Astrocyte (in vitro differentiated cells and primary cell): ENCODE data around the gene SLC25A42.

Source experiments
- EZH2 ChIP-seq: IDR thresholded peaks from 2 replicates; pipeline ENCODE4 v1.6.1; 2012; ENCODE audit warnings: mild to moderate bottlenecking, low read length, inconsistent platforms; ENCODE audit not compliant: insufficient read depth
- TF ChIP-seq, protein P1 (sequence below): IDR thresholded peaks from 2 replicates; pipeline ENCODE4 v1.5.1; 2011; ENCODE audit warnings: low read depth, mild to moderate bottlenecking, inconsistent platforms, low read length, moderate library complexity; ENCODE audit not compliant: insufficient read depth

DNA sequence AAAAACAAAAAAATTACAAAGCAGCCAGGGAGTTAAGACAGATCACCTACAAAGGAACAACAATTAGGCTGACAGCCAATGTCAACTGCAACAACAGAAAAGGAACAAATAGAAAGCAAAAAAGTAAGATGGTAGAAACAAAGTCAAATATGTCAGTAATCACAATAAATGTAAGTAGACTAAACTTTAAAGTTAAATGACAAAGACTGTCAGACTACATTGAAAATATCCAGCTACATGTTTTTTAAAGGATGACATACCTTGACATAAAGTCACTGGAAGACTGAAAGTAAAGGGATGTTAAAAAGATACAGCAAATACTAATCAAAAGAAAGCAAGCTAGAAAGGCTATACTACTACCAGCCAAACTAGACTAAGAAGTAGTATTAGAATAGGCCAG, 59.6 kb downstream of the SLC25A42 start:
- TF ChIP-seq, protein P1, sequence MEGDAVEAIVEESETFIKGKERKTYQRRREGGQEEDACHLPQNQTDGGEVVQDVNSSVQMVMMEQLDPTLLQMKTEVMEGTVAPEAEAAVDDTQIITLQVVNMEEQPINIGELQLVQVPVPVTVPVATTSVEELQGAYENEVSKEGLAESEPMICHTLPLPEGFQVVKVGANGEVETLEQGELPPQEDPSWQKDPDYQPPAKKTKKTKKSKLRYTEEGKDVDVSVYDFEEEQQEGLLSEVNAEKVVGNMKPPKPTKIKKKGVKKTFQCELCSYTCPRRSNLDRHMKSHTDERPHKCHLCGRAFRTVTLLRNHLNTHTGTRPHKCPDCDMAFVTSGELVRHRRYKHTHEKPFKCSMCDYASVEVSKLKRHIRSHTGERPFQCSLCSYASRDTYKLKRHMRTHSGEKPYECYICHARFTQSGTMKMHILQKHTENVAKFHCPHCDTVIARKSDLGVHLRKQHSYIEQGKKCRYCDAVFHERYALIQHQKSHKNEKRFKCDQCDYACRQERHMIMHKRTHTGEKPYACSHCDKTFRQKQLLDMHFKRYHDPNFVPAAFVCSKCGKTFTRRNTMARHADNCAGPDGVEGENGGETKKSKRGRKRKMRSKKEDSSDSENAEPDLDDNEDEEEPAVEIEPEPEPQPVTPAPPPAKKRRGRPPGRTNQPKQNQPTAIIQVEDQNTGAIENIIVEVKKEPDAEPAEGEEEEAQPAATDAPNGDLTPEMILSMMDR, result no peak
- no peak for TF ChIP-seq EZH2
